ENCODE results near the gene DHRS3.

Gene DHRS3

GRCh38 chr1:12597792-12598191 is 20.2 kb downstream of the DHRS3 start:
- no peak for DNase-seq (ENCODE audit: low spot score)

GRCh38 chr1:12596007-12596821 is 21.8 kb downstream of the DHRS3 start:
- DNase-seq (ENCODE audit: low spot score): peak; percentile 79

DNA sequence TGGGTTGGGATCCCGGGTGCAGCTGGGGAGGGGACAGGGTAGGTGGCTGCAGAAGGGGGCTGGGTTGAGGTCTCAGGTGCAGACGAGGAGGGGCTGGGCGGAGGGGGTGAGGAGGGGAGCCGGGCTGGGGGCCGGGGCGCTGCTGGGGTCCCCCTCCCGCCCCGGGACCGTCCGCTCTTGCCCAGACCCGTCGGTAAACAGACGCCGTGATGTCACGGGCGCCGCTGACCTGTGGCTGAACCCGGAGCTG is 22.3 kb downstream of the DHRS3 start:
- DNase-seq (ENCODE audit: low spot score): no peak

GRCh38 chr1:12594966-12595756 is 22.8 kb downstream of the DHRS3 start:
- DNase-seq (ENCODE audit: low spot score): no peak

DNA sequence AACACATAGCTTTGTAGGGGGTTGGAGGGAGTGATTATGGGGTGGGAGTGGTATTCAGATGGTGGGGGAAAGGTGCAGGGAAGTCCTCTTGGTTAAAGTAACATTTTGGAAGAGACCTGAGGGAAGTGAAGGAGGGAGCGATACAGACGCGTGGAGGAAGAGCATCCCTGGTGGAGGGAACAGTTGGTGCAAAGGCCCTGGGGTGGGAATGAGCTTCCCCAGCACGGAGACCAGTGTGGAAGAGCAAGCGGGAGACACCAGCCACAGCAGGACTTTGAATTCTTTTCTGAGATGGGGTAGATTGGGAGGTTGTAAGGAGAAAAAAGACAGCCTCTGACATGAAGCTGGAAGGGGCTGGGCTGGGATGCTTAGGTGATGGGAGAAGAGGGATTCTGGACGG is 23.5 kb downstream of the DHRS3 start:
- DNase-seq (ENCODE audit: low spot score): no peak

- no peak for DNase-seq (ENCODE audit: low spot score)
Observed at GRCh38 chr1:12593621-12594066, 24.4 kb downstream of the DHRS3 start.

DNA sequence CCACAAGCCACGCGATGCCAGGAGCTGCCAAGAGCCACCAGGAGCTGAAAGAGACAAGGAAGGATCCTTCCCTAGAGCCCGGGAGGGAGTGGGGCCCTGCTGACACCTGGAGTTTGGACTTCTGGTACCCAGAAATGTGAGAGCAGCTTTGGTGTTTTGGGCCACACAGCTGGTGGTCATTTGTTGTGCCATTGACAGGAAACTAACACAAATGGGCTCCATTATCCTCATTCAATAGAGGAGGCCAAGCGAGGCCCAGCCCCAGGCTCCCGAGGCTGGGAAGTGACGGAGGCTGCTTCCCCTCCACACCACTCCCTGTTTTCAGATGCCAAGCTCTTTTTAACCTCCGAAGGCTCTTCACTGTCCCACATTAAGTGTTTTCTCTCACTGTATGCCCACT is 25.5 kb downstream of the DHRS3 start:
- DNase-seq (ENCODE audit: low spot score): no peak

DNA sequence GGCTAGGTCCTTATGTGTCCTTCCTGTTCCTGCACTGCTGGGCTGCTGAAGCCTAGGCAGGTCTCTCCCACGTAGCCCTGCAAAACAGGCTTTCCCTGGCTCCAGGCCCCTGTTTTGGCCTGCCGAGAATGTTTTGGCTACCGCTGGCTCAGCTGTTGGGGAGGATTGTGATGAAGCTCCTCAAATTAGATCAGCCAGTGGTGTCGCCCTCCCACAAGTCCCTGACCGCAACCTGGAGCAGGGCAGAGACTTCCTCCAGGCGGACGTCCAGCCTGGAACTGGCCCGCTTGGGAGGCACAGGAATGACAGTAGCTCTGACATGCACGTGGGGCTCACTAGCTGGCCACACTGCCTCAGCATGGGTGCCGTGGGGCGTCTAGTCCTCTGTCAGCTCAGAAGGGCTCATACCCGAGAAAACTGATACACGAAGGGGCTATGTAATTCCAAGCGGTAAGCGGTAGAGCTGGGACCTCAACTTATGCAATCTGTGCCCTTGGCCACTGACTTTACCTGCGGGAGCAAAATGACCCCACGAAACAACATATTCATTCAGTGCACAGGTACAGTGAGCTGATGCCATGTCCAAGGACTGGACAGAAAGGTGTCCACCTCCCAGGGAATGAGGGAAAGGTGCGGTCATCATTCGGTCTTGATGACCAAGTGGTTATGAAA is 26.6 kb downstream of the DHRS3 start:
- no peak for DNase-seq (ENCODE audit: low spot score)

DNA sequence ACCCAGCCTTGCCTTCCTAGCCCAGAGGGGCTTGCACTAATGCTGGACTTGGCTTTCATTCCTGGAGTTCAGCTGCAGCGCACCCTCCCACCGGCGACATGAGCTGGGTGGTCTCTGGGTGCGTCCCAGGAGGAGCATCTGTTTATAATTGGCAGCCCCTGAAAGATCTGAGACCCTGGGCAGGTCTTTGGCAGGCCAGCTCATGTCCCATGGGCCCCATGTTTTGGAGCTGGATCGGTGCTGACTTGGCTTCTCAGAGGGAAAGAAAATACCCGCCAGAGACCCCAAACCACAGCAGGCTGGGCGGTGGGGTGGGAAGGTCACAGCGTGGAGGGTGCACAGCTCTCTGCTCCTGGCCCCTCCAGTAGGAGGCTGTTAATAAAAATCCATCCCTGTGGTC is 29.3 kb downstream of the DHRS3 start:
- DNase-seq (ENCODE audit: low spot score): no peak

- no peak for DNase-seq (ENCODE audit: low spot score)
Observed at GRCh38 chr1:12587981-12588640, 29.9 kb downstream of the DHRS3 start.

DNA sequence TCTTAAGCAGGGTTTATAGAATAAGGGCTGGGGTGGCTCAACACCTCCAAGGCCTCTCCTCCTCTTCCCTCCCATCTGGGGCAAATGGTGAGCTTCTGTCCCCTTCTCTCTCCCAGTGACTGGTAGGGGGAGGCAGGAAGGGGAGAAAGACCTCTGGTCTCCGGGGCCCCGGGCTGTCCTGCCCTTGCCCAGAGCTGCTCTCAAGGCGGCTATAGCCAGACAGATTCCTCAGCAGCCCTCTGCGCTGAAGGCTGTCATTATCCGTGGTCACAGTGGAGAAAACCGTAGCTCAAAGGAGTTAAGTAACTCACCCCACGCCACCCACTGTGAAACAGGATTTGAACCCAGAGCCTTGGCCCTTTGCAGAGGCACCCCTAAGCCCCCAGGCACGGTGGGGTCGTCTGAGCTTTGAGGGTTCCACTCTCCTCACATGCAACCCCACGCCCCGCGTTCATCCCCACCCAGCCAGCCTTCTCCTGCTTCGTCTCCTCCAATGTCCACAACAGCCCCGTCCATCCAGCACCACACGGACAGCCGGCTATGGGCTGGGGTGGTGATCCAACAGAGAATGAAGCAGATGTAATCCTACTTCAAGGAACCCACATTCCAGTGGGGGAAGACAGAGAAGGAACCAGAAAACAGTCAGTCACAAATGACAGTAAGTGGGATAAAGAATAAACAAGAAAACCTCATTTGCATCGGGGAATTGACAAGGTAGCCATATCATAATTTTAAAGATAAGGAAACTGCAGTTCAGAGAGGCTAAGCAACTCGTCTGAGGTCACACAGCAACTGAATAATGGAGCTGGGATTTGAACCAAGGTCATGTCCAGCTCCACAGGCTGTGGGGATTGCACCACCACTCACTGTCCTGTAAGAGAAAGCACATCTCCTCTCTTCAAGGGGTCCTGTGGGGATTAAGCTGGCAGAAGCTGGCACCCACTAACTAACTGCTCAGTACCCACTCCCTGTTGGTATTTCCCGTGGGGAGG is 31.8 kb downstream of the DHRS3 start:
- no peak for DNase-seq (ENCODE audit: low spot score)

DNA sequence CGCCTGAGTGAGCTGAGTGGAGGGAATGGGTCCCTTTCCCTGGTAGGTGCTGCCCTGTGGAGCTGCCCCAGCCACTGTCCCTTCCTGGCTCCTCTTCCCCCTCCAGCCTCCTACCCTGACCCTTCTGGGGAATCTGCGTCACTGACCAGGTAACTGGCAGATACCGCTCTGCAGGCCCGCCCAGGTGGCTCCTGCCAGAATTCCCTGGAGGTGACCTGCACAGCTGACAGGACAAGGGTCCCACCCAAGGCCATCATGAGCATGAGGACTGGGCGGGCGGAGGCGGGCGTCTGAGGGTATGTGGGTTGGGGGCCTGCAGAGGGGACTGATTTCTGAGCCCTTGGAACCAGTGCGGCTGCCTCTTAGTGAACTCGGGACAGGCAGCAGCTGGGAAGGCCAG is 32.5 kb downstream of the DHRS3 start:
- no peak for DNase-seq (ENCODE audit: low spot score)

GRCh38 chr1:12584900-12585525 is 33.0 kb downstream of the DHRS3 start:
- no peak for DNase-seq (ENCODE audit: low spot score)

DNA sequence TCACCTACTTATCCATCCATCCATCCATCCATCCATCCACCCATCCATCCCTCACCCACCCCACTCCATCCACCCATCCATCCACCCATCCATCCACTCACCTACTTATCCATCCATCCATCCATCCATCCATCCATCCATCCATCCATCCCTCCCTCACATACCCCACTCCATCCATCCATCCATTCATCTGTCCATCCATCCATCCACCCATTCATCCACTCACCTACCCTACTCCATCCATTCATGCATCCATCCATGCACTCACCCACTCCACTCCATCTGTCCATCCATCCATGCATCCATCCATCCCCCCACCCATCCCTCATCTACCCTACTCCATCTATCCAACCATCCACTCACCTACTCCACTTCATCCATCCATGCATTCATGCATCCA is 34.5 kb downstream of the DHRS3 start:
- DNase-seq (ENCODE audit: low spot score): no peak

DNA sequence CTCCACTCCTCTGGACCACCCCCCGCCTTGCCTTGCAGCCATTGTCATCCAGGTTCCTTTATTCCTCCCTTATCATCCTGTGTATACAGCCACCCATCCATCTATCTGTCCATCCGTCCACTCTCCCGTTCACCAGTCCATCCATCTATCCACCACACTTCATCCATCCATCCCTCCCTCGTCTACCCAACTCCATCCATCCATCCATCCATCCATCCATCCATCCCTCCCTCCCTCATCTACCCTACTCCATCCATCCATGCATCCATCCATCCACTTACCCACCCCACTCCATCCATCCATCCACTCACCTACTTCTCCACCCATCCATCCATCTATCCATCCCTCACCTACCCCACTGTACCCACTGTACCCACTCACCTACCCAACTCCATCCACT is 35.4 kb downstream of the DHRS3 start:
- no peak for DNase-seq (ENCODE audit: low spot score)

DNA sequence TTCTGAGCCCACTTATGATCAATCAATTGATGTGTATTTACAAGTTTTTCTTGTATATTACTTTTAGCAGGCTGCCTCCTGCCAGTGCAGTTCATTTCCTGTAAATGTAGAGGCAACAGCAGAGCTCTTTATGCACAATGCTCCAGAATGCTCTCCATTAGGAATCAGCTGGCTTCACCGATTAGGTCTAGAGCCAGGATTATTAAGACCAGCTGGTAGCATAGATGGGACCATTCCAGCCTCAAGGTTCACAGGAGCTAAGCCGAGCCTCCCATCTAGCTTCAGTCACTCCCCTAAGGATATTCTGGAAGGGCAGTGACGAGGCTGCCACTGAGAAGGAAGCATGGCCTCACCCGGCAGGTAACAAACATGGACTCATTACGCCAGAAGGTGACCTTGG is 36.8 kb downstream of the DHRS3 start:
- DNase-seq (ENCODE audit: low spot score): no peak

DNA sequence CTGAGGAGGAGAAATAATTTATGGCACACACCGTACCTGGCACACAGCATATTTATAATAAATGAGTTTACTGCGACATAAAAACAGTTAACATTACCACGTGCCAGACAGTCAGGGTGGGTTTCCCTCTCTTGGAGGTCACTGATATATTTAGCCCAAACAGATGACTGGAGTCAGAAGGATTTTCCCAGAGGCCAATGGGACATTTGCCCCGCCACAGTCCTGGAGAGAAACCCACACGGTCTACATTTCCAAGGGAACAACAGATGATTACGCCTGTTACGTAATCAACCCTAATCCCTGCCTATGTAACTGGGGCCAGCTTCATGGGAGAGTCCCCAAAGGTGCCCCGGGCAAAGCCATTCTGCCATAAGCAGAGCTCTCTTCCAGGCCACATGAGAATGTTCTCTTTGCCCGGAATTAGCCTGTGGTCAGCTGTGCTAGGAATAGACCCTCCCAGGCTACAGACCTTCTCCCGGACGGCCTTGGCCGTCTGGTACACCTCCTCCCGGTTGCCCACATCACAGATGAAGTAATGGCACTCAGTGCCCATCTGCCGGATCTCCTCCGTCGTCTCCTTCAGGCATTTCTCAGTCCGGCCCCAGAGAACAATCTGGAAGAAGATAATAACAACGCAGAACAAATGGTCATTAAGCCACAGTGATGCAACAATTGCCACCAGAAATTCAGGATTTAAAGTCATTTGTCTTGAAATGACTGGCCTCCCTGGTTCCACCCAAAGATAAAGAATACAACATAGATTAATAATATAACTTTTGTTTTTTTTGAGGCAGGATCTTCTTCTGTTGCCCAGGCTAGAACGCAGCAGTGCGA is 37.7 kb downstream of the DHRS3 start:
- DNase-seq (ENCODE audit: low spot score): no peak

- no peak for DNase-seq (ENCODE audit: low spot score)
Observed at GRCh38 chr1:12578860-12579422, 39.1 kb downstream of the DHRS3 start.

DNA sequence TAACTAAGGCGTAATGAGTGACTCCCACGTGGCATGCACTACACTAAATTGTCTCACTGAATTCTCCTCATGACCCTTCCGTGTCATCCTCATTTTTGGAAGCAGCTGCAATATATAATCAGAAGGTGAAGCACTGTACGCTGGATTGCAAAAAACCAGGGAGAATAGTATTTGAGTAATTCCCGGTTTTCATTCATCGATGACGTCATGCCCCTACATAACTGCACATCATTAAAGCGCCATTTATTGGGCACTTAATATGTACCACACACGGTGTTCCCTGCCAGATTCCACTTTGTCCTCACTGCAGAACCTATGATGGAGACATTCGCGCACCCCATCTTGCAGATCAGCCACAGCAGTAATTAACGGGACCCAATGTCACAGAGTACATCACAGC is 41.0 kb downstream of the DHRS3 start:
- DNase-seq (ENCODE audit: low spot score): no peak

- no peak for DNase-seq (ENCODE audit: low spot score)
Observed at GRCh38 chr1:12574757-12575139, 43.3 kb downstream of the DHRS3 start.
